Prostate gland (tissue), 2 donors: ENCODE measurements around the gene ZNF277.

Source experiments
- CTCF ChIP-seq, 4 experiments: fragments of 200-600 bp in 2 of 4; fragments of 450-650 bp in 2 of 4; sonication (generic) in 2 of 4; IDR thresholded peaks; 1 replicate in 3 of 4; 2 replicates in 1 of 4; pipeline ENCODE4 v1.5.1; 2016 to 2019; ENCODE audit warnings: antibody characterized with exemption in 4 of 4, mild to moderate bottlenecking in 2 of 4, moderate library complexity in 2 of 4
- POLR2A ChIP-seq: fragments of 450-650 bp; IDR thresholded peaks from one replicate; pipeline ENCODE4 v1.6.1; 2016; ENCODE audit warnings: antibody characterized with exemption, mild to moderate bottlenecking
- POLR2AphosphoS5 ChIP-seq: sonication (generic); formaldehyde crosslinking; IDR thresholded peaks from one replicate; pipeline ENCODE4 v1.6.1; 2017; ENCODE audit warnings: antibody characterized with exemption

GRCh38 chr7:112214883-112215282 is 8.4 kb downstream of the ZNF277 start:
- TF ChIP-seq CTCF (IDR thresholded peaks at IDR 0.05) = no peak
- TF ChIP-seq POLR2A = no peak
- no peak for TF ChIP-seq POLR2AphosphoS5
